IMR-90 (cell line): ENCODE results near the gene SH3TC1. TPM values are rescaled to one million over a fixed set of nuclear protein-coding genes. Genes with fewer than 3 reads are reported as not detected.

Experiments
- ATAC-seq: fragments of 200-7000 bp; cut with Tn5 transposase; 2 replicates; pipeline ENCODE4 v1.9.1; 2020; ENCODE audit warnings: low read depth, mild to moderate bottlenecking, moderate library complexity
- BruUV-seq: library from RNA; stranded (reverse); fragments of 400-500 nt; replicated peaks from 2 replicates; lab custom pipeline; 2021; lab: Mats Ljungman, UMichigan
- CTCF ChIA-PET: fragments of 300-600 bp; formaldehyde crosslinking; extraction: SDS; loops from one replicate; lab custom pipeline; 2021; ENCODE audit warnings: antibody characterized with exemption; lab: Yijun Ruan, JAX
- POLR2A ChIA-PET: fragments of 300-600 bp; sonication (Branson Sonifier 250); formaldehyde crosslinking; loops from one replicate; lab custom pipeline; 2022; ENCODE audit warnings: antibody characterized with exemption; ENCODE audit not compliant: unreplicated experiment; lab: Charles Lee
- DNase-seq: peaks from one replicate; pipeline ENCODE4 v3.0.0; 2013
- H2AFZ ChIP-seq: replicated peaks from 2 replicates; pipeline ENCODE3; 2013; ENCODE audit warnings: low read length, mild to moderate bottlenecking; ENCODE audit not compliant: poor library complexity
- H2AK5ac ChIP-seq: 2 replicates; pipeline ENCODE4 v1.6.1; 2013; ENCODE audit warnings: low read depth, low read length, inconsistent platforms
- H2AK9ac ChIP-seq: replicated peaks from 2 replicates; pipeline ENCODE3; 2013; ENCODE audit warnings: mild to moderate bottlenecking, low read depth, low read length, moderate library complexity; ENCODE audit not compliant: poor library complexity
- H2BK120ac ChIP-seq: 2 replicates; pipeline ENCODE4 v1.6.1; 2013; ENCODE audit warnings: low read depth, low read length, inconsistent platforms
- H2BK15ac ChIP-seq: 3 replicates; pipeline ENCODE4 v1.6.1; 2013; ENCODE audit warnings: low read depth, low read length, inconsistent platforms
- H2BK20ac ChIP-seq: 2 replicates; pipeline ENCODE4 v1.6.1; 2013; ENCODE audit warnings: low read depth, mild to moderate bottlenecking, inconsistent platforms, low read length, moderate library complexity
- H2BK5ac ChIP-seq: 2 replicates; pipeline ENCODE4 v1.6.1; 2013; ENCODE audit warnings: mild to moderate bottlenecking, low read depth, low read length, inconsistent platforms; ENCODE audit not compliant: poor library complexity, severe bottlenecking
- H3K14ac ChIP-seq: replicated peaks from 2 replicates; pipeline ENCODE4 v1.6.1; 2013; ENCODE audit warnings: low read depth, low read length, inconsistent platforms
- H3K18ac ChIP-seq: 2 replicates; pipeline ENCODE4 v1.6.1; 2013; ENCODE audit warnings: low read depth, low read length, control low read depth
- H3K23ac ChIP-seq: 2 replicates; pipeline ENCODE4 v1.6.1; 2013; ENCODE audit warnings: low read depth, low read length, inconsistent platforms
- H3K27ac ChIP-seq: 2 replicates; pipeline ENCODE4 v1.5.1; 2013; ENCODE audit warnings: mild to moderate bottlenecking, control low read depth, low read length; ENCODE audit not compliant: insufficient read depth
- H3K27me3 ChIP-seq: 2 replicates; pipeline ENCODE4 v1.6.1; 2013; ENCODE audit warnings: low read length; ENCODE audit not compliant: control insufficient read depth, insufficient read depth
- H3K36me3 ChIP-seq: 2 replicates; pipeline ENCODE4 v1.6.1; 2013; ENCODE audit warnings: low read length, mixed read lengths; ENCODE audit not compliant: control insufficient read depth, insufficient read depth
- H3K4ac ChIP-seq: 2 replicates; pipeline ENCODE4 v1.6.1; 2013; ENCODE audit warnings: low read depth, low read length, inconsistent platforms
- H3K4me1 ChIP-seq: 2 replicates; pipeline ENCODE4 v1.6.1; 2013; ENCODE audit warnings: low read length, mixed read lengths; ENCODE audit not compliant: control insufficient read depth, insufficient read depth
- H3K4me2 ChIP-seq: 2 replicates; pipeline ENCODE4 v1.6.1; 2013; ENCODE audit warnings: low read depth, mild to moderate bottlenecking, control low read depth, low read length, moderate library complexity
- H3K4me3 ChIP-seq: 2 replicates; pipeline ENCODE4 v1.5.1; 2013; ENCODE audit warnings: low read depth, mild to moderate bottlenecking, control low read depth, low read length, moderate library complexity; ENCODE audit not compliant: insufficient read depth
- H3K56ac ChIP-seq: 2 replicates; pipeline ENCODE4 v1.6.1; 2013; ENCODE audit warnings: low read length, inconsistent platforms; ENCODE audit not compliant: insufficient read depth; ENCODE audit errors: extremely low read depth
- H3K79me1 ChIP-seq, 2 experiments: 2 replicates each; pipeline ENCODE4 v1.6.1; 2013; ENCODE audit warnings: low read length in 2 of 2, inconsistent platforms in 1 of 2, low read depth in 1 of 2
- H3K9ac ChIP-seq: 2 replicates; pipeline ENCODE4 v1.6.1; 2013; ENCODE audit warnings: low read depth, low read length, control low read depth
- H3K9me1 ChIP-seq: 2 replicates; pipeline ENCODE4 v1.6.1; 2013; ENCODE audit warnings: low read length, inconsistent platforms; ENCODE audit not compliant: insufficient read depth
- H3K9me3 ChIP-seq: 2 replicates; pipeline ENCODE4 v1.6.1; 2013; ENCODE audit warnings: low read length; ENCODE audit not compliant: control insufficient read depth, insufficient read depth
- H4K20me1 ChIP-seq: 2 replicates; pipeline ENCODE4 v1.6.1; 2013; ENCODE audit warnings: low read length, inconsistent platforms; ENCODE audit not compliant: insufficient read depth
- H4K5ac ChIP-seq: 2 replicates; pipeline ENCODE4 v1.6.1; 2013; ENCODE audit warnings: mild to moderate bottlenecking, low read depth, low read length, control low read depth
- H4K8ac ChIP-seq, 2 experiments: 2 replicates each; pipeline ENCODE4 v1.6.1; 2013; ENCODE audit warnings: low read depth in 2 of 2, low read length in 2 of 2, control low read depth in 1 of 2, inconsistent platforms in 1 of 2
- H4K91ac ChIP-seq: 2 replicates; pipeline ENCODE4 v1.6.1; 2013; ENCODE audit warnings: low read depth, low read length, inconsistent platforms; ENCODE audit not compliant: insufficient read depth
- BHLHE40 ChIP-seq: fragments of 150-350 bp; IDR thresholded peaks from 2 replicates; pipeline ENCODE4 v1.6.1; 2016; ENCODE audit warnings: mild to moderate bottlenecking, low read depth, low read length
- CHD1 ChIP-seq: IDR thresholded peaks from 2 replicates; pipeline ENCODE4 v1.6.1; 2012; ENCODE audit warnings: low read depth, low read length, improper control_type of control experiment
- MAFK ChIP-seq: IDR thresholded peaks from 2 replicates; pipeline ENCODE4 v1.6.1; 2012; ENCODE audit warnings: low read depth, low read length, improper control_type of control experiment
- MAZ ChIP-seq: IDR thresholded peaks from 2 replicates; pipeline ENCODE4 v1.6.1; 2012; ENCODE audit warnings: low read depth, mild to moderate bottlenecking, low read length, improper control_type of control experiment, moderate library complexity, borderline replicate concordance
- NFE2L2 ChIP-seq: fragments of 150-350 bp; IDR thresholded peaks from 2 replicates; pipeline ENCODE4 v1.6.1; 2016; ENCODE audit warnings: low read depth, mild to moderate bottlenecking, low read length
- POLR2A ChIP-seq: IDR thresholded peaks from 2 replicates; pipeline ENCODE4 v1.6.1; 2012; ENCODE audit warnings: mild to moderate bottlenecking, low read depth, low read length
- RAD21 ChIP-seq: IDR thresholded peaks from 2 replicates; pipeline ENCODE4 v1.6.1; 2012; ENCODE audit warnings: low read length, improper control_type of control experiment
- RFX5 ChIP-seq: IDR thresholded peaks from 2 replicates; pipeline ENCODE4 v1.8.0; 2012; ENCODE audit warnings: low read depth, mild to moderate bottlenecking, low read length, moderate library complexity
- SMC3 ChIP-seq: fragments of 150-350 bp; IDR thresholded peaks from 2 replicates; pipeline ENCODE4 v1.6.1; 2016; ENCODE audit warnings: low read depth, mild to moderate bottlenecking, antibody characterized with exemption, low read length, moderate library complexity
- WGBS, 2 experiments: methylation state at CpG; one replicate each; pipeline versions ENCODE4 v1.1.5 to v1.1.7; 2013; ENCODE audit warnings: missing lambda C conversion rate in 2 of 2; ENCODE audit not compliant: insufficient read length in 1 of 2; ENCODE audit errors: extremely low coverage in 2 of 2; 5-methylcytosine and 5-hydroxymethylcytosine counted together
- dilution Hi-C: fragments of 300-500 bp; cut with HindIII; formaldehyde crosslinking; loops from one replicate; pipeline ENCODE4 v1.14.3; 2018; ENCODE audit warnings: low sequenced_read_pairs; ENCODE audit not compliant: unreplicated experiment
- in situ Hi-C: fragments of 300-500 bp; cut with MboI; formaldehyde crosslinking; loops from 3 replicates; pipeline ENCODE4 v1.14.3; 2019; ENCODE audit warnings: low sequenced_read_pairs, inconsistent platforms, mixed read lengths
- intact Hi-C: fragments of 100-400 bp; cut with micrococcal nuclease; formaldehyde crosslinking; loops from 2 replicates; pipeline ENCODE4 v1.10.0; 2022
- polyA plus RNA-seq, 3 experiments: library from polyadenylated mRNA; depleted of rRNA; stranded (reverse); fragments of >200 nt; gene quantifications; 2 replicates each; pipeline ENCODE4 v1.2.3, GENCODE V29; 2012; ENCODE audit warnings: low replicate concordance in 1 of 3
- total RNA-seq: library from RNA; depleted of rRNA; stranded (reverse); fragments of >200 nt; gene quantifications from 2 replicates; pipeline ENCODE4 v1.2.3, GENCODE V29; 2012
- TF ChIP-seq, protein P1 (sequence below): conservative IDR thresholded peaks from 2 replicates; pipeline ENCODE4 v1.5.1; 2012; ENCODE audit warnings: mild to moderate bottlenecking, low read depth, low read length, improper control_type of control experiment

The SH3TC1 gene
- total and polyA plus RNA-seq, 2 of the 4 experiments (the other 2 are of a cell fraction), result 1.6 to 2.2 TPM

- TF ChIP-seq CHD1 (no peak), POLR2A (no peak)
Measured at GRCh38 chr4:8287343-8288280, 88.5 kb downstream of the SH3TC1 start (continued).

GRCh38 chr4:8289151-8289750 is 90.2 kb downstream of the SH3TC1 start:
- Histone ChIP-seq H4K91ac (no peak overlapping the region), H3K9me3 (no peaks in the 10 kb centered on the region), H3K9me1 (no peaks in the 10 kb centered on the region), H3K14ac (no peak overlapping the region), H3K27ac (no peak overlapping the region), H2BK120ac (no peak overlapping the region), H3K79me1 (no peaks in the 10 kb centered on the region), H2BK15ac (no peak overlapping the region), H3K4me2 (no peak overlapping the region), H3K18ac (no peak overlapping the region), H2AK9ac (no peak overlapping the region), H2AFZ (no peak overlapping the region), H3K23ac (no peak overlapping the region), H2BK5ac (no peak overlapping the region), H3K4ac (no peak overlapping the region), H4K20me1 (no peaks in the 10 kb centered on the region), H3K4me1 (no peaks in the 10 kb centered on the region), H3K56ac (no peak overlapping the region), H3K9ac (no peak overlapping the region), H2AK5ac (no peak overlapping the region), H3K4me3 (no peak overlapping the region), H2BK20ac (no peak overlapping the region), H4K8ac (no peak overlapping the region), H3K36me3 (no peaks in the 10 kb centered on the region), H4K5ac (no peak overlapping the region), H3K27me3 (no peaks in the 10 kb centered on the region; the same call in 1 of the 2 replicates)
- intact Hi-C loops, result no loop called here
- dilution Hi-C loops, result no loop called here
- no peak for TF ChIP-seq MAZ
- no peak for TF ChIP-seq SMC3
- TF ChIP-seq, protein P1, sequence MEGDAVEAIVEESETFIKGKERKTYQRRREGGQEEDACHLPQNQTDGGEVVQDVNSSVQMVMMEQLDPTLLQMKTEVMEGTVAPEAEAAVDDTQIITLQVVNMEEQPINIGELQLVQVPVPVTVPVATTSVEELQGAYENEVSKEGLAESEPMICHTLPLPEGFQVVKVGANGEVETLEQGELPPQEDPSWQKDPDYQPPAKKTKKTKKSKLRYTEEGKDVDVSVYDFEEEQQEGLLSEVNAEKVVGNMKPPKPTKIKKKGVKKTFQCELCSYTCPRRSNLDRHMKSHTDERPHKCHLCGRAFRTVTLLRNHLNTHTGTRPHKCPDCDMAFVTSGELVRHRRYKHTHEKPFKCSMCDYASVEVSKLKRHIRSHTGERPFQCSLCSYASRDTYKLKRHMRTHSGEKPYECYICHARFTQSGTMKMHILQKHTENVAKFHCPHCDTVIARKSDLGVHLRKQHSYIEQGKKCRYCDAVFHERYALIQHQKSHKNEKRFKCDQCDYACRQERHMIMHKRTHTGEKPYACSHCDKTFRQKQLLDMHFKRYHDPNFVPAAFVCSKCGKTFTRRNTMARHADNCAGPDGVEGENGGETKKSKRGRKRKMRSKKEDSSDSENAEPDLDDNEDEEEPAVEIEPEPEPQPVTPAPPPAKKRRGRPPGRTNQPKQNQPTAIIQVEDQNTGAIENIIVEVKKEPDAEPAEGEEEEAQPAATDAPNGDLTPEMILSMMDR, result no peak
- TF ChIP-seq BHLHE40, result no peak
- no peak for TF ChIP-seq RAD21
- TF ChIP-seq POLR2A, result no peak
- no peak for TF ChIP-seq MAFK
- no peak for TF ChIP-seq RFX5
- no peak for TF ChIP-seq NFE2L2
- in situ Hi-C loops, result no loop called here
- ChIA-PET CTCF (no interaction called here), POLR2A (no interaction called here)
- DNase-seq (no peak), ATAC-seq (no peak)
- WGBS, 2 experiments, result 80% methylated on average over 1 of the region's 13 CpGs; no CpG with 5 or more reads in 1 of the 2 experiments
- no TSS peak for BruUV-seq
